ENCODE data around the gene RHO.
A peak's percentile ranks its signal among the peaks of the same experiment; 100 is the strongest.
"Not testable (repeated sequence)": the region's sequence is repeated elsewhere in the genome, so short reads cannot be mapped to it uniquely, and the experiment has no call there.

RHO gene

DNA sequence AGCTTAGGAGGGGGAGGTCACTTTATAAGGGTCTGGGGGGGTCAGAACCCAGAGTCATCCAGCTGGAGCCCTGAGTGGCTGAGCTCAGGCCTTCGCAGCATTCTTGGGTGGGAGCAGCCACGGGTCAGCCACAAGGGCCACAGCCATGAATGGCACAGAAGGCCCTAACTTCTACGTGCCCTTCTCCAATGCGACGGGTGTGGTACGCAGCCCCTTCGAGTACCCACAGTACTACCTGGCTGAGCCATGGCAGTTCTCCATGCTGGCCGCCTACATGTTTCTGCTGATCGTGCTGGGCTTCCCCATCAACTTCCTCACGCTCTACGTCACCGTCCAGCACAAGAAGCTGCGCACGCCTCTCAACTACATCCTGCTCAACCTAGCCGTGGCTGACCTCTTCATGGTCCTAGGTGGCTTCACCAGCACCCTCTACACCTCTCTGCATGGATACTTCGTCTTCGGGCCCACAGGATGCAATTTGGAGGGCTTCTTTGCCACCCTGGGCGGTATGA is at the start of gene RHO:
Gene RHO (plus strand): TSS at position 51 of the 512 bp plus-strand sequence. CDS start 95 bp downstream, at position 146.
- no peak for DNase-seq

DNA sequence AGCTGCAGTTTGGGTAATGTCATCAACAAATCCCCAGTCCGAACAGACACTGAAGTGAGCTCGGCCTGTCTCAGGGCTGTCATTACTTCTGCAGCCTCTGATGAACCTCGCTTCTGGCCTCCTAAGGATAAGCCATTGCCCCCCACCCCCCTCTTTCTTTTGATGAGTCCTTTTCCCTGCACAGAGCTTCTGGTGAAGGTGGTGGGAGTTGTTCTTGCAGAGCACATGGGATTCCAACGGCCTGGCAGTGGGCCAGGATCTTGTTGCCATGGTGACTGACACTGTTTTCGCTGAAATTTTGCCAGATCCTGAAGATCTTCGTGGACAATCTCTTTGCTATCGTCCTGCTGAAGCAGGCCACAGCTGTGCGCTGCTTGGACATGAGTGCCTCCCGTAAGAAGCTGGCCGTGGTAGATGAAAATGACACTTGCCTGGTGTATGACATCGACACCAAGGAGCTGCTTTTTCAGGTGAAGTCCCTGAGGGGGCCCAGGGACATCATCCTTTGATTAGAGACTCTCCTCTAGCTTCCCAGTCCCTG is 47.1 kb upstream of the RHO start:
- DNase-seq, result not testable (repeated sequence)

DNA sequence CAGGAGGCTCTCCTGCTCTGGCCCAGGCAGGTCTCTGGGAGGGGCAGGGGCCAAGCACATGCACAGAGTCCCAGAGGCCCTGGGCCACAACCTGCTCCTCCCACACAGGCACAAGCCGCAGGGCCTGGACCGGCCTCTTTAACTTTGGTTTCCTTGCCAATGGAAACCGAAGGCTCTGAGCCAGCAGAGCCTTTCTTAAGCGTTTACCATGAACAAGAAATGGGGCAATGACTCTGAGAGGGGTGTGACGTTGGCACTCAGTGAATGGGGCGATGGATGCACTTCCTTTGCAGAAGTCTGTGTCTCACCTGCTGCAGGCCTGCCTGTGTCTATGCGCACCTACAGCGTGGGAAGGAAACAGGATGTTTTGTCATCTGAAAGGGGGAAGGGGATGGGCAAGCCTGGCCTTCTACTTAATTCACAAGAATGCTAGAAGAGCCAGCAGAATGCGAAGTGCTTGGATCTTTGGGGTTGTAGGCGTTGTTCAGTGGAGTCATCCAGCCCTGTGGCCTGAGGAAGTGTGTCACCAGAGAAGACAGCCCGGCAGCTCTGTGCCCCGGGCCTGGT is 46.6 kb upstream of the RHO start:
- DNase-seq, result no peak

DNA sequence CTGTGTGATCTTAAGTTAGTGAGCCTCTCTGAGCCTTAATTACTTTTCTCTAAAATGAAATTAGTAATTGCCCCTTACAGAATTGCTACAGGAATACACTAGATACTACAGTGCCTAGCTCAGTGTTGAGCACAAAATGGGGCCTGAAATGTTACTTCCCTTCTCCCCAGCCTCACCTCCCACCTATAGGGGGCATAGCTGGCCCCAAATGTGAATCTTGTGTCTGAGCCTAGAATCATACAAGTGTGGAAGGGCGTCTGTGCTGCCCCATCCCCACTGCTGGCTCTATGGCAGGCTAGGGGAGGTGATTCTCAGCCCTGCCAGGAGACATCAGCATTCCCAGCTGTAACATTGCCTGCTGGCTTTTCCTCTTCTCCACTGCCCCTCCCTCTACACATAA is 45.7 kb upstream of the RHO start:
- DNase-seq, result peak; percentile 30 to 36

DNA sequence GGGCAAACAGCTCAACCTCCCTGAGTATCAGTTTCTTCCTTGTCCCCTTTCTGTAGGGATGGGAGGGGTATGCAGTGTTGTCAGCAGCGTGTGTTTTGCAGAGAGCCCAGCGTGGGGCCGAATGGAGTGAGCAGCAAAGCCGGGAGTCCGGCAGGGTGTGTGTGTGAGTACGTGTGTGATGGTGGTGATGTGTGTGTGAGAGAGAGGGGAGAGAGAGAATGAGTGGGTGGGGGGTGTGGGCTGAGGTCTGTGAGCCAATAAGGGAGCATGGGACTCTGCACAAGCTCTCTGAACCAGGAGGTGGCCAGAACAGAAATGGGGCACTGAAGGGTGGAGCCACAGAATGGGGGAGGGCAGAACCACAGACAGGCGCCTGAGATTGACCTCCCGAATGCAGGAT is 44.6 kb upstream of the RHO start:
- DNase-seq, result no peak

DNA sequence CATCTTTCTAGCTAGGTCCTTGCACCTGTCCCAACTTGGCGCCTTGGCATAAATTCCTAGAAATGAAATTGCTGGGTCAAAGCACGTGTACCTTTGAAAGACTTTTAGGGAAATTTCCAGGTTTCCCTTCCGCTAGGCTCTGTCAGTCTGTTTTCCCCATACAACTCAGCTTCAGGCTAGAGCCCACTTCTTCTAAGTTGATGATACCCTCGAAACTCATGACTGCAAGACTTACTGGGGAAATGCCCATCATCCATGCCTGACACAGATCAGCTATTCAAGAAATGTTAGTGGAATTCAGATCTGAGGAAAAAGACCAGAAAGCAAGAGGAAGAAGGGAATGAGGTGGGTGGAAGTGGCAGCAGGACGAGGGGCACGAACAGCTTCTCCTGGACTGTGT is 43.3 kb upstream of the RHO start:
- DNase-seq, result not testable (repeated sequence)

DNA sequence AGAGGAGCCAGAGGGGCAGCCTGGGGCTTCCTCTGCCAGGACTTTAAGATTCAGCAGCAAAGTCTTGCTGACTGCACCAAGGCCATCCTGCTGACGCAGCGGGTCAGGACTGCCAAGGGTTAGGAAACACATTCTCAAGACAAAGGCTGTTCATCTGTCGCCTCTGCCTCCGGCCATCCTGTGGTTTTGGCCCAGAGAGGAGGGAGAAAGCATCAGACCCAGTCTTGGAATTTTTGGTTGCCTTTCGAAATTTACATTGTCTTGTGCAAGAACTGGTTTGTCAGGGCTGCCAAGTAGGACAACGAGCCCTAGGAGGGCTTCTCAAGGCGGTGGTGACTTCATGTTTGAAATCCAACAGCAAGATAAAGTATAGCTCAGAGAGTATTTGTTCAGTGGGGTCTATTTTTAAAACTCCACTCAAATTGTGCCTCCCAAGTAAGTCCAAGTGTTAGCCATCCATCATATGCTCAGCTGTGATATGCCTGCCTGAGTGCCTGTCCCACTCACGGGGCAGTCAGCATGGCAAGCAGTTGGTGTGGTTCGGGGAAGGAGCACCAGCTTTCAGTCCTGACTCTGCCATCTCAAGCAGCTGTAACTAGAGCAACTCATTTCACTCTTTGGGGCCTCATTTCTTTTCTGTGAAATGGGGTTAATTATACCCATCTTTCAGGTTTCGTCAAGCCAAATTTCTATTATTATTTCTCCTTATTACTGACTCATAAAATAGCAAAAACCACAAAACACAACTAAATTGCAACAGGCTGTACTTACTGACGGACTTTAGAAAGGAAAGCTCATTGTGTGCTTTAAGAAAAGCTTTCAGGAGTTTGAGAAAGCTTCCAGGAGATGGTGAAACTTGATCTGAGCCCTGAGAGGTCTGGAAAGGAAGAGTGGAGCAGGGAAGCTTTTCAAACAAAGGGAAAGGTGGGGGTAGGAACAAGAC is 42.4 kb upstream of the RHO start:
- no peak for DNase-seq

DNA sequence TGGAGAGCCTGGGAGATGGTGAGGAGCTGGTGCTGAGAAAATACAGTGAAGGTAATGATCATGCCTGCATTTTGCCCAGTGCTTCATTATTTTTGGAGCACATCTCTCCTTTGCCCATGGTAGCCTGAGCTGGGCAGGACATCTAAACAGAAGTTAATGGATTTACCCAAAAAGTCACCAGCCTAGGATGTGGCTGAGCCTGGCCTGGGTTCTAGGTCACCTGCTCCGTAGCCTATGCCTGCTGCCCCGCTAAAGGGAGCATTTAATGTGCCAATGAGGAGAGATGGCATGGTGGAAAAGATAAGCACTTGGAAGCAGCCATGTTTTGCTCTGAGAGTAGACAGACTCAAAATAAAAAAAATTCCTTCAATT is 41.8 kb upstream of the RHO start:
- DNase-seq, result no peak

DNA sequence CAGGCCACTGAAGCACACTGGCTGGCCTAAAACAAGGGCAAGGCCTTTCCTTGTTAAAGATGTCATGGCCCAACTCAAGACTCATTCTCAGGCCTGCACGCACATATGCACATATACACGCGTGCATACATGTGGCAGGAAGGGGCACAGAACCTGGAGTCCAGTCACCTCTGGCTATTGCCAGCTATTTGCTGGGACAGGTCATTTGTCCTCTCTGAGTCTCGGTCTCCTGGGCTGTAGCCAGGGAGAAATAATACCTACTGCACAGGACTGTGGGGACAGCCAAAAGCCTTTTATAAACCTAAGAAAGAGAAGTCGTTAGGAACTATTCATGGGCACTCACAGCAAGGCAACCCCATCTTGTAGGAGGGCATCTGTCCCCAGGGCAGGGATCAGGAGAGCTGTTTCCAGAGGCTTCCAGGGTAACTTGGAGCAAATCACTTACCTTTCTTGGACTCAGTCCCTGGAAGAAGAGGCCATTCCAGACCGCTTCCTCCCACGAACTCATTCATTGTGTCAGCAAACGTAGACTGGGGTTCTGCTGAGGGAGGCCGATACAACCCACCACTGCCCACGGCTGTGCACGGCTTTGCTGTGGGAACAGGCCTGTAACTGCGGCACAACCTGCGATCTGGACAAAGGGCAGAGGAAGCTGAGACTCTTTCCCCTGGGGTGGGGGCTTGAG is 41.1 kb upstream of the RHO start:
- no peak for DNase-seq

DNA sequence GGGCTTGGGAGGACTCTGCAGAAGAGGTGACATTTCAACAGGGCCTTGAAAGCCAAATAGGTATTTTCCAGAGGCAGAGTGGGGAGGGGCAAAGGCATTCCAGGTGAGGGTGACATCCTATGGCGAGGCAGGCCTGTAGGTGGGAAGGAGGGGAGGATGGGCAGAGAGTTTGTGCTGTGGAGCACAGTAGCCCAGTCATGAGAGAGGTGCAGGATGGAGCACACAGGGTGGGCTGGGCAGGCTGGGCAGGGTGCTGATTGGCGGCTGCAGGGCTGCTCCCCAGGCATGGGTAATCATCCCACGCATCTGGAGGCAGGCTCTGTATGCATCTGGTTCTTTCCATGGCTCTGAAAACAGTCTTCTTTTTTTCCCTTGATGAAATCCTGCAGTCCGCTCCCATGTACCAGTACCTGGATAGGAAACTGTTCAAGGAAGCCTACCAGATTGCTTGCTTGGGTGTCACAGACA is 40.5 kb upstream of the RHO start:
- DNase-seq, result not testable (repeated sequence)

DNA sequence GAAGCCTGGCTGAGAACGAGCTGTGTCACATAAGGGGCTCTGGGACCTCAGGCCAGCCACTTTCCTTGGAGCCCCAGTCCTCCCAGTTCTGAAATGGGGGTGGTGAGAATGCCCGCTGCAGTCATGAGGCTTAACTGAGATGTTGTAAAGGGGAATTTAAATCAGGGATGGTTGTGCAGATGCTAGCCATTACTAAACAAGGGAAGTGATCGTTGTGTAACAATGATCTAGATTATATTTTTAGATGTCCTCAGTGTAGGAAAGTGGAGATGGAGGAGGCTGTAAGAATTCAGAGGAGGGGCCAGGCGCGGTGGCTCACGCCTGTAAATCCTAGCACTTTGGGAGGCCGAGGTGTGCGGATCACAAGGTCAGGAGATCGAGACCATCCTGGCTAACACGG is 39.2 kb upstream of the RHO start:
- DNase-seq, result not testable (repeated sequence)

DNA sequence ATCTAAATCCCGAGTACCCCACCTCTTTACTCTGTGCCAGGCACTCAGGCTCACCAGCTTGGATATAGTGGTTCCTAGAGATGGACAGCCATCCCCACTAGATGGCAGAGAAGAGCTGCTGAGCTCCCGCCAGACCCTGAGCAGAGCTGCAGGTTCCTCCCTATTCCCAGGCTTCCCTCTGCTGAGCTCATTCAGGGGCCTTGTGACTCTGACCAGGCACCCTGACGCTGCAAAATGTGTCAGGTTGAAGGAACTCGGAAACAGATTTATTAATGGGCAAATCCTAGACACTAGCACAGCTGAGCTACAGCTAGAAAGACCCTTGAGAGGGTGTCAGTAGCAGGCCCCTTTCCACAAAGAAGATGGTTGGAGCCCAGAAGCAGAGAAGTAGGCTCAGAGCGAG is 38.2 kb upstream of the RHO start:
- DNase-seq, result peak; percentile 40 to 83

DNA sequence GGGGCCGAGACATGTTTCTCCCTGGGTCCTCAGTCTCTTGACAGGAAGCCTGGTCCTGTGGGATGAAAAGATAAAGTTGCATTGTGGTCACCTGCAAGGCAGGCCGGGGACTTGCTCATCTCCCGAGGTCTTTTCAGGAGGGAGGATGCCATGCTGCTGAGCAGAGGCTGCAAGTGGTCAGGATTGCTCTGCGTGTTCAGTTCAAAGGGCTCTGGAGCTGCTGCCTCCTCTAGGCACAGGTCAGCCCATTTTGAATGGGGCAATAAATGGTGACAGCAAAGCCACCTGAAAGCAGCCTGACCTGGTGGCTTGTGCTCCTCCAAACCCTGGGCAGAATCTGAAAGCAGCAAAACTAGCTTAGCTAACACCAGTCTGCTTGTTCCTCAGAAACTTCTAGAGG is 37.4 kb upstream of the RHO start:
- not testable (repeated sequence) for DNase-seq

DNA sequence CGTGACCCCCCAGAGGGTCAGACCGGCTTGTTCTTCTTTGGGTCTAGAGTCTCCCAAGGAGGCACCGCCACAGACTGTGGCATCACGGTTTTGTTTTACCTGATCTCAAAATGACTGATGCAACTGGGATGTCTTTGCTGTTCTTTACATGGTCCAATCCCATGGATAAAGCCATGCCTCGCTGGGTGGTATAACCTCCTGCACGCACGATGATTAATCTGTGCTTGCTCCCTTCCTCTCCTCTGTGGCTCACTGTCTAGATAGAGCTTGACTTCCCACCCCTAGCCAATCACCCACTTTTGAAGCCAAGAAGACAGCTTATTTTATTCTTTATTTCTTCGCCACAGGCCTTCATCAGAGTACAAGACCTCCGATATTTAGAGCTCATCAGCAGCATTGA is 36.6 kb upstream of the RHO start:
- DNase-seq, result no peak

DNA sequence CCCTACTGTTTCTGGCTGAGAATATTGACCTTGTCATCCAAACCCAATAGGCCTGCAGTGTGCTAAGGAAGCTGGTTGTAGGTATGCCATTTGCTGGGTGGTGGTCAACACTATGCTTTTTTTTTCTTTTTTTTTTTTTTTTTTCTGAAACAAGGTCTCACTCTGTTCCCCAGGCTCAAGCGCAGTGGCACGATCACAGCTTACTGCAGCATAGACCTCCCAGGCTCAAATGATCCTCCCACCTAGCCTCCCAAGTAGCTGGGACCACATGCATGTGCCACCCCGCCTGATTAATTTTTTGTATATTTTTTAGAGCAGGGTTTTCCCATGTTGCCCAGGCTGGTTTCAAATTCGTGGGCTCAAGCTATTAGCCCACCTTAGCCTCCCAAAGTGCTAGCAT is 35.7 kb upstream of the RHO start:
- DNase-seq, result no peak

DNA sequence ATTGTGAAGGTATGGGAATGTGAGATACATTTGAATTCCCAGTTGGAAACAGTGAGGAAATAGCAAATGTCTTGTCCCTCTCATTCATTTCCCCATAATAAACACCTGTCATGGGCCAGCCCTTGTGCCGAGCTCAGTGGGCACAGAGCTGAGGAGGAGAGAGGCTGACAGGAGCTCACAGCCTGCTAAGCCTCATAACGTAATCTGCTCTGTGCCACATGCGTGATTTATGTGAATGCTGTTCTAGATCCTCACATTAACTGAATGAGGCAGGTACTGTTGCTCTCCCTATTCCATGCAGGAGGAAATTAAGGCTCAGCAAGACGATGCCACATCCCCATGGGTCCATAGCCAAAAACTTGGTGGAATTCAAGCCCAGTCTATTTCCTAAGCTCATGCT is 35.2 kb upstream of the RHO start:
- DNase-seq, result no peak

DNA sequence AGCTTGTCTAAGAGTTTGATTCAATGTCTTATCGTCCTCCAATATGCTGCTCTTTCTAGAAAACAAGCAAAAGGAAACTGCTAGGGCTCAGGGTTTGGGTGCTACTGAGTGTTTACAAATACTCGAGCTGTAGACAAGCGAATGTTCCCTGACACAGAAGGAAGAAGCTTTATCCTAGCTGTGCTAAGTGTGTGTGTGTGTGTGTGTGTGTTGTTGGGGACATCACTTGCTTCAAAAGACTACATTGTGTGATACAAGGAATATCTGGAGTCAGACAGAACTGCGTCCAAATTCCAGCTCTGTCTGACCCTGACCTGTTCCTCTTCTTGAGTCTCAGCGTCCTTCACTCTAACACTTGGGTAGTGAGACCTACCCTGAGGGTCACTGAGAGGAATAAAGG is 33.9 kb upstream of the RHO start:
- not testable (repeated sequence) for DNase-seq

DNA sequence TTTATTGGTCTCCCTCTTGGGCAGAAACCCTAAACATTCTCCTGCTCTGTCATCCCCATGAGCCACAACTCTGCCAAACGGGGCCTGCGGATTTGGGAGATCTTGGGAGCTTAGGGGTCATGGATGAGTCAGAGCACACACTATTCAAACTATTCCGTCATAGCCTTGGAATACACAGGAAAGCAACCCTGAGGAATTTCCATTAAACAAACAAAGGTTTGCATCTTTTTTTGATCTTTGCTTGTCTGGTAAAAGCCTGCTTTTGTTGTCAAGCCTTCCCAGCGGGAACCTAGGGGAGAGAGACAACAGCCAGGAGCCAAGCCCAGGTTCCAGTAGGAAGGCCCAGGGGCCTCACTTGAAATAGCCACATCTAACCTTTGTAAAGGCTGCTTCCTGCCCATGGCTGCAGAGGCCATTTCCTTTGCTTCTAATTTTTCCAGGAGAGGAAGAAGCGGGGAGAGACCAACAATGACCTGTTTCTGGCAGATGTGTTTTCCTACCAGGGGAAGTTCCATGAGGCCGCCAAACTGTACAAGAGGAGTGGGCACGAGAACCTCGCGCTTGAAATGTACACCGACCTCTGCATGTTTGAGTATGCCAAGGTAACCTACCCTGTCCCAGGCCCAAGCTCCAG is 33.3 kb upstream of the RHO start:
- not testable (repeated sequence) for DNase-seq

DNA sequence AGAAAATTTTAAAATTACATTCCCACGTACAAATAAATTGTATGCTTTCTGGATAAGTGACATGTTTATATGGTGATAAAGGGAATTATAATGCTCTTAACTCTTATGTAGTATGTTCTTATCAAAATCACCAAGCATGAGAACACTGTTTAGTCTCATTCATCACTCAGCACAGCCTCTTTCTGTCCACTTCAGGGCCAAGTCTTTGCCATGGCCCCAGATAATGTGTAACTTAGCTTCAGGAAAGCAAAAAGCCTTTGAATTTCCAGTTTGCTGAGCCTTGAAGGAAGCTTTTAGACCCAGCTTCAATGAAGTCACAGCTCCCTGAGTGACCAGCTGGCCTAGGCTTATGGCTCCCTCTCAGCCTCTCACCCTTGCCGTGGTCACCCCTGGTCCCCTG is 30.6 kb upstream of the RHO start:
- DNase-seq, result not testable (repeated sequence)

DNA sequence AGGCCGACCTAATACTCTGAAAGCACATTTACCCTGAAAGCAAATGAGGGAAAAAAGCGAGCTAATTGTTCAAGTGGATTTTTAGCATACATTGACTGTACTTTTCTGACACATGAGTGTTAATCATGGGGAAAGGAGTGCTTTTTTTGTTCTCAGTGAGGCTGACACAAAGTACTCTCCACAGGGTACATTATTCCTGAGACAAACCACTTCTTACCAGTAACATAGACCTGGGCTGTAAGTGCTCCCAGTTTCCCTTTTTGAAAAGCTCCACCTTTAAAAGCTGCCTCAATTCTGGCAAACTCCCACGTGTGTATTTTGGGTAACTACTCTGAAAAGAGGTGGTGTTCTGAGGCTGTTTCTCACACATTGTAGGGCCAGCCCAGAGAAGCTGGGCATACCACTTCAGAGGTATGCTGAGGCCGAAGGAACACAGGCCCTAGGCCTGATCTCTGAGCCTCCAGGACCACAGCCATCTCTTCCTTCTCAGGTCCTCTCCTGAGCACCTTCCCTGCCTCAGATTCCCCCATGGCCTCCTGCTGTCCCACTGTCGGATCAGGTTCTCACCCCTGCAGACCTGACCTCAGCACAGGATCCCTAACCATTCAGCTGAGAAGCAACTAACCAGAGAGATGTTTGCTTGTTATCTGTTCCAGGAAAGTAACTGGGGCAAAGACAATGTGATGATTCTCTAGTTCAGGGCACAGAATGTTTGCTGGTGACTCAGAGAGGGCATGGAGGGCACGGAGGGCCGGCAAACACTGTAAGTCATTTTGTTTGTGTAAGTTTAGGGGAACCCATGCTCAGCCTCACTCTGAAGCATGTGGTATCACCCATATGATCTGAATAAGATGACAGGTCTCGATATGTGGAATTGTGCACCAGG is 29.6 kb upstream of the RHO start:
- DNase-seq, result not testable (repeated sequence)

DNA sequence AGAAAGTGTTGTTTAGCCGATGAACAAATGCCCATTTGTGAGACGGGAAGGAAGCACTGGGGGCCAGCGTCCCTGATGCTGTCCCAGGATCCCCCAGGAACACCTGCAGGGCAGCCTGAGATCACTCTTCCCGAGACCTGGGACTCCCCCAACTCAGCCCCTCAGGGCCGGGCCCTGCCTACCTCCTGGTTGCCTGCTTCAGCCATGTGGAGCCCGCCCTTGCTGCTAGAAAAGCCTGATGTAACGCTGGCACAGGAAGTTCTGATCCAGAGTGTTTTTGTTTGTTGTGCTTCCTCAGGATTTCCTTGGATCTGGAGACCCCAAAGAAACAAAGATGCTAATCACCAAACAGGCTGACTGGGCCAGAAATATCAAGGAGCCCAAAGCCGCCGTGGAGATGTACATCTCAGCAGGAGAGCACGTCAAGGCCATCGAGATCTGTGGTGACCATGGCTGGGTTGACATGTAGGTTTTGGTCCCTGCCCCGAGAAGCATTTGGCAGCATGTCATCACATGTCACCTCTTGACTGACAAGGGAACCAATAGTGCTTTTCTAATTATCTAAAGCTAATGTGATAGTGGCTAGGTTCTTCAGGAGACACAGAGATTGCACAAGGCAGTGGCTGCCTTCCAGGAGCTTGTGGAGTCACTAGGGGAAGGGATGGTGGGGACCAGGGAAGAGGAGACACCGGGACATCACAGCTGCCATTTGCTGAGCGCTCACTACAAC is 28.7 kb upstream of the RHO start:
- not testable (repeated sequence) for DNase-seq

Data from NCI-H524 (cell line).